ENCODE results near the gene LIN9.
A peak's percentile ranks its signal among the peaks of the same experiment; 100 is the strongest.

The LIN9 gene

GRCh38 chr1:226311376-226311775 is 2.4 kb upstream of the LIN9 start:
- no peak for ATAC-seq (ENCODE audit: low read depth)
- Histone ChIP-seq H3K4me1 (ENCODE audit: insufficient read depth, poor library complexity, severe bottlenecking) (peaks cover 6% of the 10 kb centered on the region), H3K27ac (ENCODE audit: poor library complexity, severe bottlenecking) (no peak overlapping the region), H3K4me3 (ENCODE audit: severe bottlenecking) (no peak overlapping the region), H3K27me3 (ENCODE audit: insufficient read depth, poor library complexity, severe bottlenecking) (no peaks in the 10 kb centered on the region), H3K36me3 (ENCODE audit: low read depth) (no peaks in the 10 kb centered on the region), H3K9me3 (ENCODE audit: severe bottlenecking) (no peaks in the 10 kb centered on the region)
- DNase-seq (ENCODE audit: low spot score): no peak
- TF ChIP-seq CTCF (IDR thresholded peaks at IDR 0.05; ENCODE audit: poor library complexity, severe bottlenecking): no peak

- H3K27ac ChIP-seq (ENCODE audit: poor library complexity, severe bottlenecking): no peak overlapping the region
- peaks cover 6% of the 10 kb centered on the region for H3K4me1 ChIP-seq (ENCODE audit: insufficient read depth, poor library complexity, severe bottlenecking)
- ATAC-seq (ENCODE audit: low read depth) (no peak), DNase-seq (ENCODE audit: low spot score) (no peak)
- no peak overlapping the region for H3K4me3 ChIP-seq (ENCODE audit: severe bottlenecking)
- H3K27me3 ChIP-seq (ENCODE audit: insufficient read depth, poor library complexity, severe bottlenecking): no peaks in the 10 kb centered on the region
- no peaks in the 10 kb centered on the region for H3K9me3 ChIP-seq (ENCODE audit: severe bottlenecking)
- no peak for TF ChIP-seq CTCF (IDR thresholded peaks at IDR 0.05; ENCODE audit: poor library complexity, severe bottlenecking)
- H3K36me3 ChIP-seq (ENCODE audit: low read depth): no peaks in the 10 kb centered on the region
These were observed 1.8 kb upstream of the LIN9 start for GRCh38 chr1:226310637-226311195.

GRCh38 chr1:226310245-226310540 is 1.2 kb upstream of the LIN9 start:
- ATAC-seq (ENCODE audit: low read depth): no peak
- Histone ChIP-seq H3K27ac (ENCODE audit: poor library complexity, severe bottlenecking) (no peak overlapping the region), H3K4me1 (ENCODE audit: insufficient read depth, poor library complexity, severe bottlenecking) (peaks cover 6% of the 10 kb centered on the region), H3K4me3 (ENCODE audit: severe bottlenecking) (no peak overlapping the region), H3K27me3 (ENCODE audit: insufficient read depth, poor library complexity, severe bottlenecking) (no peaks in the 10 kb centered on the region), H3K9me3 (ENCODE audit: severe bottlenecking) (no peaks in the 10 kb centered on the region), H3K36me3 (ENCODE audit: low read depth) (no peaks in the 10 kb centered on the region)
- no peak for DNase-seq (ENCODE audit: low spot score)
- TF ChIP-seq CTCF (IDR thresholded peaks at IDR 0.05; ENCODE audit: poor library complexity, severe bottlenecking): no peak

- ATAC-seq (ENCODE audit: low read depth) (peak; percentile 30; the same call in 2 of the 3 replicates), DNase-seq (ENCODE audit: low spot score) (no peak)
- Histone ChIP-seq H3K9me3 (ENCODE audit: severe bottlenecking) (no peaks in the 10 kb centered on the region), H3K4me1 (ENCODE audit: insufficient read depth, poor library complexity, severe bottlenecking) (peaks cover 6% of the 10 kb centered on the region), H3K27ac (ENCODE audit: poor library complexity, severe bottlenecking) (peak overlapping the region; percentile 58), H3K4me3 (ENCODE audit: severe bottlenecking) (peak overlapping the region; percentile 84), H3K27me3 (ENCODE audit: insufficient read depth, poor library complexity, severe bottlenecking) (no peaks in the 10 kb centered on the region), H3K36me3 (ENCODE audit: low read depth) (no peaks in the 10 kb centered on the region)
- no peak for TF ChIP-seq CTCF (IDR thresholded peaks at IDR 0.05; ENCODE audit: poor library complexity, severe bottlenecking)
These were observed 657 bp upstream of the LIN9 start for GRCh38 chr1:226309398-226310244.

GRCh38 chr1:226308166-226308722 is 720 bp downstream of the LIN9 start:
- H3K4me1 ChIP-seq (ENCODE audit: insufficient read depth, poor library complexity, severe bottlenecking): peaks cover 6% of the 10 kb centered on the region
- DNase-seq (ENCODE audit: low spot score) (no peak), ATAC-seq (ENCODE audit: low read depth) (no peak)
- H3K27ac ChIP-seq (ENCODE audit: poor library complexity, severe bottlenecking): peak overlapping the region; percentile 58
- no peaks in the 10 kb centered on the region for H3K9me3 ChIP-seq (ENCODE audit: severe bottlenecking)
- no peaks in the 10 kb centered on the region for H3K36me3 ChIP-seq (ENCODE audit: low read depth)
- no peak for TF ChIP-seq CTCF (IDR thresholded peaks at IDR 0.05; ENCODE audit: poor library complexity, severe bottlenecking)
- H3K4me3 ChIP-seq (ENCODE audit: severe bottlenecking): peak overlapping the region; percentile 84
- H3K27me3 ChIP-seq (ENCODE audit: insufficient read depth, poor library complexity, severe bottlenecking): no peaks in the 10 kb centered on the region

Data from RWPE2 (cell line).